GM10248 (cell line): ENCODE results near the gene GRIK4.

ENCODE experiments used
- CTCF ChIA-PET: fragments of 300-600 bp; sonication (Branson Sonifier 250); formaldehyde crosslinking; extraction: SDS; loops from one replicate; lab custom pipeline; 2021; ENCODE audit warnings: antibody characterized with exemption; lab: Yijun Ruan, JAX
- POLR2A ChIA-PET: fragments of 350-650 bp; sonication (Branson Sonifier 250); formaldehyde crosslinking; extraction: SDS; loops from one replicate; lab custom pipeline; 2020; ENCODE audit warnings: antibody characterized with exemption; lab: Yijun Ruan, JAX
- DNase-seq: peaks from one replicate; pipeline ENCODE4 v3.0.0; 2012; ENCODE audit errors: extremely low spot score
- TF ChIP-seq, protein P1 (sequence below): IDR thresholded peaks from 2 replicates; pipeline ENCODE4 v1.5.1; 2012; ENCODE audit warnings: mild to moderate bottlenecking, low read depth; ENCODE audit errors: extremely low read depth, missing control alignments, control extremely low read depth

GRIK4 gene

DNA sequence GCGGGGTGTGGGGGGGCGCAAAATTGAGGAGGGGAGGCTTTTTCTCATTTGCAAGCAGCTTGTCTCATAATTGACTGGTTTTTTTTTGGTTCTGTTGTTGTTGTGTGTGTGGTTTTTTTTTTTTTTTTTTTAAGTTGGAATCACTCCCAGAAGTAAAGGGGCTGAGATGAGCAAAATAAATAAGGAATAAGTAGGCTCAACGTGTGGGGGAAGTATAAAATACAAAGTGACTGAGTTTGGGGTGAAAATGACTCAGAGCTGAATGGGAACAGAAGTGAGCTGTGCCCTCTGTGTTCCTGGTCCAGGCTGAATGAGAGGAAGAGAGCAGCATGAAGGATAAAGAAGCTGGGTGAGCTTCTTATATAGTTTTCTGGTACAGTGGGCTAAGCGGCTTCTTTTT lies 90.0 kb downstream of the GRIK4 start:
- DNase-seq: no peak
- TF ChIP-seq, protein P1, sequence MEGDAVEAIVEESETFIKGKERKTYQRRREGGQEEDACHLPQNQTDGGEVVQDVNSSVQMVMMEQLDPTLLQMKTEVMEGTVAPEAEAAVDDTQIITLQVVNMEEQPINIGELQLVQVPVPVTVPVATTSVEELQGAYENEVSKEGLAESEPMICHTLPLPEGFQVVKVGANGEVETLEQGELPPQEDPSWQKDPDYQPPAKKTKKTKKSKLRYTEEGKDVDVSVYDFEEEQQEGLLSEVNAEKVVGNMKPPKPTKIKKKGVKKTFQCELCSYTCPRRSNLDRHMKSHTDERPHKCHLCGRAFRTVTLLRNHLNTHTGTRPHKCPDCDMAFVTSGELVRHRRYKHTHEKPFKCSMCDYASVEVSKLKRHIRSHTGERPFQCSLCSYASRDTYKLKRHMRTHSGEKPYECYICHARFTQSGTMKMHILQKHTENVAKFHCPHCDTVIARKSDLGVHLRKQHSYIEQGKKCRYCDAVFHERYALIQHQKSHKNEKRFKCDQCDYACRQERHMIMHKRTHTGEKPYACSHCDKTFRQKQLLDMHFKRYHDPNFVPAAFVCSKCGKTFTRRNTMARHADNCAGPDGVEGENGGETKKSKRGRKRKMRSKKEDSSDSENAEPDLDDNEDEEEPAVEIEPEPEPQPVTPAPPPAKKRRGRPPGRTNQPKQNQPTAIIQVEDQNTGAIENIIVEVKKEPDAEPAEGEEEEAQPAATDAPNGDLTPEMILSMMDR: no peak
- ChIA-PET POLR2A (interaction anchor here (0.7 kb wide), 1 partner anchor 1361 kb away, joined by 4 read pairs; no protein-coding TSS in a partner anchor), CTCF (interaction anchor here (0.8 to 3.2 kb wide), 6 partner anchors 9 to 91 kb away, joined by 3 to 9 read pairs (median 3); no protein-coding TSS in a partner anchor)

DNA sequence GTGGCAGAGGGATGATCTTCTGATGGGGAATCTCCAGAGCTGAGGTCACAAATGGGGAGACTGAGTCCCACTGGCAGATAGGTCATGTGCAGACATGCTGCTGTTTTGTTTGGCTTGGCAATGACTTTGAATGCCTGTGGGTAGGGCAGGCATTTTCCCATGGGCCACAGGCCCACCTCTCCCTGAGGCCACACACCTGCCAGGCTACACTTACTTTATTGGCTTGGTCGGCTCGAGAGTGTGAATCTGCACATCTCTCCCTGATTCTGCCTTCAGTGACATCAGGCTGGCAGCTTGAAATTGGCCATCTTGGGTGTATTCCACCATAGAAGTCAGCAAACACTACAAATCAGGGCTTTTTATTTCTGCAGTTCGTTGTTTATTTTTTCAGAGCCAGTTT lies 91.5 kb downstream of the GRIK4 start:
- TF ChIP-seq, protein P1: no peak
- POLR2A ChIA-PET: no interaction called here
- CTCF ChIA-PET: interaction anchor here (0.9 kb wide), 1 partner anchor 36 kb away, joined by 3 read pairs; no protein-coding TSS in a partner anchor
- no peak for DNase-seq

DNA sequence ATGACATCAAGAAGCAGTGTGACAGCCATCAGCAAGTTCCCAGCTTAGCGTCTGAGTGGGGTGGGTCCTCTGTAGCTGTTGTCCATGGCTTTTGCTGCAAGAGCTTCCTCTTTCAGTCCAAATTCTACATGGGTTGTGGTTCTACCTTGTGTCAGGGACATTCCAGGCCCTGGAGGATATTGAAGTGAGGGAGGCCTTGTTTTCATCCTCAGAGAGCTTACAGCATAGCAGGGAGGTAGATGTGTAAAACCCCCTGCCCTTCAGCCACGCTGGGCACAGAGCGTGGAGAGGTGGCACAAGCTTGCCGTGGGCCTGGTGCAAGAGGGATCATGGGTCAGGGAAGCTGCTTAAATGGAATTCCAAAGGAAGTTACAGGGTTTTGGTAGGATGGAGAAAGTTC lies 93.9 kb downstream of the GRIK4 start:
- TF ChIP-seq, protein P1: no peak
- CTCF ChIA-PET: no interaction called here
- POLR2A ChIA-PET: no interaction called here
- no peak for DNase-seq

DNA sequence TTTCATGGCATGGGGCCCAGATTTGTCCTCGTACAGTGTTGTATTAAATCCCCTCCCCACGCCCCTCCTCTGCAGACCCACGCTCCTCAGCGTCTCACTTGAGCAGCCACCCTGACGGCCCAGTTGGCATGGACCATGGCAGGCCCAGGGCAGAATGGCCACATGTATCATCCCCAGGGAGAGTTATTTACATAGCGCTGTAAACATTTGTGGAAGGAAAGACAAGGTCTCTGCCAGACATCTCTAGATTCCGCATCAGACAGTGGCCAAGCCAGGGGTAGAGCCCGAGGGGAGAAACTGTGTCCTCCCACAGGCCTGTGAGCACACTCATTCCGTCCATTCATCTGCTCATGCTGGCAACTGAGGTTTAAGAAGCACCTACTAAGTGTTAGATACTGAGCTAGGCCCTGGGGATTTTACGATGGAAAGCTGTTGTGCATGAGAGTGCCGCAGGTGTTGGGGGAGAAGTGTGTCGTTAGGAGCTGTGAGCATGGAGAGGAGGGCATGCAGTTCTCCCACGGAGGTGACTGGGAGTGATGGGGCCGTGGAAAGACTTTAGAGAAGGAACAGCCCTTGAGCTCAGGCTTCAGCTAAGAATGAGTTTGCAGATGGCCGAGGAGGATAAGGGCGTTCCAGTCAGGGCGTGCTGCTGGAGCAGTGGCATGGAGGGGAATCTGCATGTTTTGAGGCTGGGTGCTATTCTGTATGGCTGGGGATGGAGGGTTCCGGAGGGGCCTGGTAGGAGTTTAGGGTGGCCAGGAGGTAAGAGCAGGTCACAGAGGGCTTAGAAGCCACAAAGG lies 94.9 kb downstream of the GRIK4 start:
- TF ChIP-seq, protein P1: no peak
- no peak for DNase-seq
- CTCF ChIA-PET: interaction anchor here (1.3 kb wide), 1 partner anchor 9 kb away, joined by 4 read pairs; no protein-coding TSS in a partner anchor
- POLR2A ChIA-PET: no interaction called here

DNA sequence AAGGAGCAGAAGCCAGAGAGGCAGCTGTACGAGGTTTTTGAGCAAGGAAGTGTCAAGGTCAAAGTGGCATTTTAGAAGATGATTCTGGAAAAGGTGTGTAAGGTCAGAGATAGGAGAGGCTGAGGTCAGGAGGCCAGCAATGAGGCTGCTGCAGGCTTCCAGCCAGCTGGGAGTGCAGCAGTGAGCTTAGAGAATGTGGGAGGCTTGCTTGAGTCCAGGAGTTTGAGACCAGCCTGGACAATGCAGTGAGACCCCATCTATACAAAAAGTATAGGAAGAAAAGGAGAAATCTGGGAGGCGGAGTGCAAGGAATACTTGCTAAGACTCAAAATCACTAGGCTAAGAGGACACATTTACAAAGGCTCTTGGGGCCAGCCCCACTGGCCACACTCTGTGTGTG lies 96.5 kb downstream of the GRIK4 start:
- no peak for DNase-seq
- CTCF ChIA-PET: interaction anchor here (1.2 kb wide), 1 partner anchor 77 kb away, joined by 3 read pairs; no protein-coding TSS in a partner anchor
- POLR2A ChIA-PET: no interaction called here
- TF ChIP-seq, protein P1: no peak

DNA sequence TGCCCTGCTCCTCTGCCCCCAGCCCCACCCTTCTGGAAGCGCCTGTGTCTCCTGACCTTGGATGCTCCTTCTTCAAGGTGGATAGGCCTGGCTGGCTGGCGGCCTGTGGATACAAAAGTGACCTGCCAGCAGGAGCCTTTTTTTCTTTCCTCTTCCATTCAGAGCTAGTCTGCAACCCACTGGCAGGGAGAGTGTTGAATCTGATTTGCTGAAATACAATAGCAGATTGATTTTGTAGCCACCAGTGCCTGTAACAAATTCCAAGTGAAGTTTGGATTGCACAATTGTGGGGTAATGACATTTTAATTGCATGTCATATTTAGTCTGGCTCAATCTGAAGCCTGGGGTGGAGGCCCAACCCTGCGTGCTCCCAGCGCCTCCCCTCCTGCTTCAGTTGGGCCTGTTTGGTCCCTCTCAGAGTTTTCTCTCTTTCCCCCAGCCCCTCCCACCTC lies 97.2 kb downstream of the GRIK4 start:
- ChIA-PET CTCF (interaction anchor here (1.2 kb wide), 1 partner anchor 76 kb away, joined by 3 read pairs; no protein-coding TSS in a partner anchor), POLR2A (interaction anchor here (0.6 kb wide), 1 partner anchor 1524 kb away, joined by 12 read pairs; no protein-coding TSS in a partner anchor)
- no peak for DNase-seq
- TF ChIP-seq, protein P1: no peak
